ENCODE data around the gene ABLIM1.

DNA sequence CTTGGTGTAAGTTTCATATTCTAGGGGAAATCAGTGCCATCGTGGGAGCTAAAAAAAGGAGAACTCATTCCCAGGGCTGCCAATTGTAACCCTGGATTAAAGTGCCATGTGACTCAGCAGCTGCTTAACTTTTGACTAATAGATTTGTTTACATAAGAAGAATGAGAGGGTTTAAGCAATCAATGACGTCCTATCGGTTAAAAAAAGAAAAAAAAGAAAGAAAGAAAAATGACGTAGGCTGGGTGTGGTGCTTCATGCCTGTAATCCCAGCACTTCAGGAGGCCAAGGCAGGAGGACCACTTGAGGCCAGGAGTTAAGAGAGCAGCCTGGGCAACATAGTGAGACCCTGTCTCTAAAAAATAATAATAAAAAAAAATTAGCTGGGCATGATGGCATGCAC lies 137.6 kb downstream of the ABLIM1 start:
- TF ChIP-seq, protein P1, sequence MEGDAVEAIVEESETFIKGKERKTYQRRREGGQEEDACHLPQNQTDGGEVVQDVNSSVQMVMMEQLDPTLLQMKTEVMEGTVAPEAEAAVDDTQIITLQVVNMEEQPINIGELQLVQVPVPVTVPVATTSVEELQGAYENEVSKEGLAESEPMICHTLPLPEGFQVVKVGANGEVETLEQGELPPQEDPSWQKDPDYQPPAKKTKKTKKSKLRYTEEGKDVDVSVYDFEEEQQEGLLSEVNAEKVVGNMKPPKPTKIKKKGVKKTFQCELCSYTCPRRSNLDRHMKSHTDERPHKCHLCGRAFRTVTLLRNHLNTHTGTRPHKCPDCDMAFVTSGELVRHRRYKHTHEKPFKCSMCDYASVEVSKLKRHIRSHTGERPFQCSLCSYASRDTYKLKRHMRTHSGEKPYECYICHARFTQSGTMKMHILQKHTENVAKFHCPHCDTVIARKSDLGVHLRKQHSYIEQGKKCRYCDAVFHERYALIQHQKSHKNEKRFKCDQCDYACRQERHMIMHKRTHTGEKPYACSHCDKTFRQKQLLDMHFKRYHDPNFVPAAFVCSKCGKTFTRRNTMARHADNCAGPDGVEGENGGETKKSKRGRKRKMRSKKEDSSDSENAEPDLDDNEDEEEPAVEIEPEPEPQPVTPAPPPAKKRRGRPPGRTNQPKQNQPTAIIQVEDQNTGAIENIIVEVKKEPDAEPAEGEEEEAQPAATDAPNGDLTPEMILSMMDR (IDR thresholded peaks at IDR 0.05), result no peak
- TF ChIP-seq POLR2A (IDR thresholded peaks at IDR 0.05), result no peak
- peak in 1 of 3 donors; percentile 17 for TF ChIP-seq POLR2AphosphoS5 (IDR thresholded peaks at IDR 0.05)
- no peak for TF ChIP-seq EP300 (IDR thresholded peaks at IDR 0.05; ENCODE audit: low read depth)

All from transverse colon (tissue), 4 donors.